Measurements from ENCODE around the gene SIAH1.

SIAH1 gene

GRCh38 chr16:48330841-48331192 is 54.4 kb downstream of the SIAH1 start:
- Histone ChIP-seq H3F3A (ENCODE audit: insufficient read depth) (no peaks in the 10 kb centered on the region), H2AFZ (ENCODE audit: low read depth, low read length, severe bottlenecking) (no peak overlapping the region), H4K20me1 (ENCODE audit: low read depth, low read length) (no peaks in the 10 kb centered on the region), H3K36me3 (ENCODE audit: low read length) (no peaks in the 10 kb centered on the region), H3K27me3 (ENCODE audit: low read length) (no peaks in the 10 kb centered on the region), H3K9me3 (ENCODE audit: insufficient read depth, low read length) (no peaks in the 10 kb centered on the region), H3K79me2 (ENCODE audit: insufficient read depth, low read length) (no peaks in the 10 kb centered on the region), H3K9ac (ENCODE audit: low read length) (no peak overlapping the region), H3K9me2 (replicated peaks; ENCODE audit: insufficient read depth, low read length) (no peaks in the 10 kb centered on the region), H3K27ac (ENCODE audit: low read depth, low read length) (no peak overlapping the region), H3K4me2 (ENCODE audit: low read depth, low read length, poor library complexity, severe bottlenecking) (no peak overlapping the region), H3K4me3 (ENCODE audit: insufficient read depth, low read length, poor library complexity, severe bottlenecking) (no peak overlapping the region)
- no peak for TF ChIP-seq CTCF (IDR thresholded peaks at IDR 0.05; ENCODE audit: insufficient read depth, low read length, poor library complexity, severe bottlenecking)
- no peak for TF ChIP-seq EZH2phosphoT487 (conservative IDR thresholded peaks at IDR 0.05; ENCODE audit: low read length)

- Histone ChIP-seq H3K36me3 (ENCODE audit: low read length) (no peaks in the 10 kb centered on the region), H3K4me3 (ENCODE audit: insufficient read depth, low read length, poor library complexity, severe bottlenecking) (no peak overlapping the region), H3K27ac (ENCODE audit: low read depth, low read length) (no peak overlapping the region), H4K20me1 (ENCODE audit: low read depth, low read length) (no peaks in the 10 kb centered on the region), H2AFZ (ENCODE audit: low read depth, low read length, severe bottlenecking) (no peak overlapping the region), H3K9me2 (replicated peaks; ENCODE audit: insufficient read depth, low read length) (no peaks in the 10 kb centered on the region), H3K9ac (ENCODE audit: low read length) (no peak overlapping the region), H3K9me3 (ENCODE audit: insufficient read depth, low read length) (no peaks in the 10 kb centered on the region), H3K27me3 (ENCODE audit: low read length) (no peaks in the 10 kb centered on the region), H3K4me2 (ENCODE audit: low read depth, low read length, poor library complexity, severe bottlenecking) (no peak overlapping the region), H3F3A (ENCODE audit: insufficient read depth) (no peaks in the 10 kb centered on the region), H3K79me2 (ENCODE audit: insufficient read depth, low read length) (no peaks in the 10 kb centered on the region)
- no peak for TF ChIP-seq CTCF (IDR thresholded peaks at IDR 0.05; ENCODE audit: insufficient read depth, low read length, poor library complexity, severe bottlenecking)
- TF ChIP-seq EZH2phosphoT487 (conservative IDR thresholded peaks at IDR 0.05; ENCODE audit: low read length), result no peak
Measured at GRCh38 chr16:48330189-48330840, 54.9 kb downstream of the SIAH1 start.

- Histone ChIP-seq H3K9me2 (replicated peaks; ENCODE audit: insufficient read depth, low read length) (no peaks in the 10 kb centered on the region), H3K79me2 (ENCODE audit: insufficient read depth, low read length) (no peaks in the 10 kb centered on the region), H3K4me3 (ENCODE audit: insufficient read depth, low read length, poor library complexity, severe bottlenecking) (no peak overlapping the region), H3K36me3 (ENCODE audit: low read length) (no peaks in the 10 kb centered on the region), H3K27me3 (ENCODE audit: low read length) (no peaks in the 10 kb centered on the region), H2AFZ (ENCODE audit: low read depth, low read length, severe bottlenecking) (no peak overlapping the region), H3K9me3 (ENCODE audit: insufficient read depth, low read length) (no peaks in the 10 kb centered on the region), H3K9ac (ENCODE audit: low read length) (no peak overlapping the region), H3K4me2 (ENCODE audit: low read depth, low read length, poor library complexity, severe bottlenecking) (no peak overlapping the region), H3F3A (ENCODE audit: insufficient read depth) (no peaks in the 10 kb centered on the region), H3K27ac (ENCODE audit: low read depth, low read length) (no peak overlapping the region), H4K20me1 (ENCODE audit: low read depth, low read length) (no peaks in the 10 kb centered on the region)
- TF ChIP-seq EZH2phosphoT487 (conservative IDR thresholded peaks at IDR 0.05; ENCODE audit: low read length), result no peak
- no peak for TF ChIP-seq CTCF (IDR thresholded peaks at IDR 0.05; ENCODE audit: insufficient read depth, low read length, poor library complexity, severe bottlenecking)
Measured at GRCh38 chr16:48329138-48329537, 56.1 kb downstream of the SIAH1 start.
